Activated B cell treated with CpG ODN at 0.5 μM for 24 hours (primary cell): ENCODE measurements around the gene MS4A14. TPM values are rescaled to one million over a fixed set of nuclear protein-coding genes. Genes with fewer than 3 reads are reported as not detected.

Experiments used
- ATAC-seq: fragments of 200-7000 bp; cut with Tn5 transposase; one replicate; pipeline ENCODE4 v1.10.0; 2021; ENCODE audit warnings: low read depth, mild to moderate bottlenecking, moderate library complexity
- CTCF ChIA-PET: fragments of 350-600 bp; sonication (Branson Sonifier 250); formaldehyde crosslinking; loops from one replicate; lab custom pipeline; 2021; ENCODE audit warnings: antibody characterized with exemption; lab: Charles Lee
- POLR2A ChIA-PET: fragments of 350-600 bp; sonication (Branson Sonifier 250); formaldehyde crosslinking; loops from one replicate; lab custom pipeline; 2021; ENCODE audit warnings: antibody characterized with exemption; lab: Charles Lee
- DNase-seq: peaks from one replicate; pipeline ENCODE4 v3.0.0; 2022
- H3K27ac Mint-ChIP-seq: one replicate; pipeline ENCODE4 v1.8.0; 2020; ENCODE audit warnings: mixed read lengths
- H3K27me3 Mint-ChIP-seq: one replicate; pipeline ENCODE4 v1.8.0; 2021; ENCODE audit warnings: mixed read lengths
- H3K36me3 Mint-ChIP-seq: one replicate; pipeline ENCODE4 v1.8.0; 2021; ENCODE audit warnings: low read depth, mixed read lengths
- H3K4me1 Mint-ChIP-seq: one replicate; pipeline ENCODE4 v1.8.0; 2021; ENCODE audit warnings: mixed read lengths
- H3K4me3 Mint-ChIP-seq: one replicate; pipeline ENCODE4 v1.8.0; 2020; ENCODE audit warnings: mild to moderate bottlenecking, mixed read lengths
- H3K9me3 Mint-ChIP-seq: one replicate; pipeline ENCODE4 v1.8.0; 2020; ENCODE audit warnings: mixed read lengths
- CTCF ChIP-seq: fragments of 200-600 bp; IDR thresholded peaks from one replicate; pipeline ENCODE4 v1.8.0; 2022; ENCODE audit warnings: antibody characterized with exemption, mild to moderate bottlenecking
- intact Hi-C: fragments of 100-400 bp; cut with micrococcal nuclease; formaldehyde crosslinking; loops from one replicate; pipeline ENCODE4 v1.15.1; 2024
- total RNA-seq: library from RNA; stranded (reverse); gene quantifications from 2 replicates; pipeline ENCODE4 v1.2.3, GENCODE V29; 2022

Gene MS4A14
- total RNA-seq, 1 donor from 2014 or later, result 4.9 TPM

- ATAC-seq (no peak), DNase-seq (no peak)
Observed at GRCh38 chr11:60371386-60371785, 24.9 kb upstream of the MS4A14 start.

GRCh38 chr11:60371854-60372253 lies 24.4 kb upstream of the MS4A14 start:
- no peak for TF ChIP-seq CTCF

More at GRCh38 chr11:60371386-60371785, 24.9 kb upstream of the MS4A14 start:
- Mint-ChIP-seq H3K4me1 (peaks cover 96% of the 10 kb centered on the region), H3K27me3 (no peaks in the 10 kb centered on the region), H3K36me3 (peaks cover 26% of the 10 kb centered on the region), H3K27ac (no peak overlapping the region), H3K9me3 (peaks cover 4% of the 10 kb centered on the region), H3K4me3 (no peak overlapping the region)
- intact Hi-C loops, result no loop called here
- ChIA-PET CTCF (interaction anchor here (0.9 to 1.2 kb wide), 2 partner anchors 100 to 107 kb away, joined by 3 to 4 read pairs; no protein-coding TSS in a partner anchor), POLR2A (interaction anchor here (1.1 to 18.0 kb wide), 5 partner anchors 26 to 112 kb away, joined by 3 to 800 read pairs (median 6); partner anchors contain the start of gene MS4A1)
- no peak for TF ChIP-seq CTCF

GRCh38 chr11:60372767-60373166 lies 23.5 kb upstream of the MS4A14 start:
- H3K9me3 Mint-ChIP-seq, result peaks cover 4% of the 10 kb centered on the region
- no peak for ATAC-seq
- intact Hi-C loops, result no loop called here
- peaks cover 19% of the 10 kb centered on the region for H3K36me3 Mint-ChIP-seq
- no peak for DNase-seq
- ChIA-PET POLR2A (interaction anchor here (0.5 to 18.0 kb wide), 4 partner anchors 20 to 99 kb away, joined by 3 to 800 read pairs (median 4); partner anchors contain the start of gene MS4A1), CTCF (interaction anchor here (1.9 kb wide), 1 partner anchor 10 kb away, joined by 6 read pairs; no protein-coding TSS in a partner anchor)
- no peaks in the 10 kb centered on the region for H3K27me3 Mint-ChIP-seq
- no peak overlapping the region for H3K4me3 Mint-ChIP-seq
- H3K4me1 Mint-ChIP-seq, result peaks cover 97% of the 10 kb centered on the region
- H3K27ac Mint-ChIP-seq, result peak overlapping the region; percentile 50
- no peak for TF ChIP-seq CTCF

More at GRCh38 chr11:60371854-60372253, 24.4 kb upstream of the MS4A14 start:
- no peak overlapping the region for H3K4me3 Mint-ChIP-seq
- no peak for DNase-seq
- peaks cover 4% of the 10 kb centered on the region for H3K9me3 Mint-ChIP-seq
- H3K27me3 Mint-ChIP-seq, result no peaks in the 10 kb centered on the region
- CTCF ChIA-PET, result no interaction called here
- ATAC-seq, result no peak
- peak overlapping the region; percentile 2 for H3K27ac Mint-ChIP-seq
- POLR2A ChIA-PET, result interaction anchor here (0.7 to 18.0 kb wide), 5 partner anchors 26 to 112 kb away, joined by 3 to 800 read pairs (median 7); partner anchors contain the start of gene MS4A1
- intact Hi-C loops, result no loop called here
- H3K4me1 Mint-ChIP-seq, result peaks cover 97% of the 10 kb centered on the region
- H3K36me3 Mint-ChIP-seq, result peaks cover 25% of the 10 kb centered on the region

GRCh38 chr11:60375316-60375715 lies 20.9 kb upstream of the MS4A14 start:
- Mint-ChIP-seq H3K27me3 (no peaks in the 10 kb centered on the region), H3K4me1 (peaks cover 98% of the 10 kb centered on the region), H3K9me3 (peaks cover 3% of the 10 kb centered on the region), H3K4me3 (no peak overlapping the region), H3K36me3 (peaks cover 9% of the 10 kb centered on the region), H3K27ac (no peak overlapping the region)
- ATAC-seq, result no peak
- DNase-seq, result no peak
- intact Hi-C loops, result no loop called here
- ChIA-PET CTCF (no interaction called here), POLR2A (interaction anchor here (0.6 to 18.0 kb wide), 5 partner anchors 8 to 83 kb away, joined by 3 to 800 read pairs (median 5); partner anchors contain the start of gene MS4A1)
- no peak for TF ChIP-seq CTCF

- ATAC-seq (no peak), DNase-seq (no peak)
- CTCF ChIA-PET, result interaction anchor here (3.6 kb wide), 1 partner anchor 13 kb away, joined by 15 read pairs; no protein-coding TSS in a partner anchor
- no peak for TF ChIP-seq CTCF
- POLR2A ChIA-PET, result interaction anchor here (2.6 to 8.8 kb wide), 4 partner anchors 8 to 101 kb away, joined by 12 to 179 read pairs (median 56); partner anchors contain the start of genes MS4A1 and MS4A14
- Mint-ChIP-seq H3K4me1 (peaks cover 95% of the 10 kb centered on the region), H3K9me3 (peaks cover 3% of the 10 kb centered on the region), H3K36me3 (peaks cover 11% of the 10 kb centered on the region), H3K4me3 (no peak overlapping the region), H3K27me3 (no peaks in the 10 kb centered on the region), H3K27ac (peak overlapping the region; percentile 99)
- intact Hi-C loops, result no loop called here
Observed at GRCh38 chr11:60376601-60377000, 19.7 kb upstream of the MS4A14 start.
